ENCODE results near the gene RARS2.

DNA sequence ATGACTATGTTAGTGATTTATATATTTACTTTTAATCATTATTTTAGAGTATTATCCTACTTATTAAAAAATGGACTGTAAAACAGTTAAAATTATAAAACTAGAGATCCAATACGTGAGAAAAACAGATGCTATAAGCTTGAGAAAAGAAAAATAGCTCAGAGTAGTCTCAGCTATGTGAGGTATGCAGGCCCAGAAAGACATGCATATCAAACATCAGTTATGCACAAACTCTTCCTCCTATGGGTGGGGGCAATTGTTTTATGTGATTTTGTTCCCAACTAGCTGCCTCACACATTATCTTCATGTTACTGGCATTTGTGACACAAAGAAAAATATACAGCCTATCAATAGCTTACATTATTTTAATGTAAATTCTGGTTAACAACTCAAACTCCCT, 28.8 kb downstream of the RARS2 start:
- TF ChIP-seq CTCF (IDR thresholded peaks at IDR 0.05) (no peak), POLR2A (IDR thresholded peaks at IDR 0.05) (no peak)
